Measurements from ENCODE around the gene GIGYF2.

The GIGYF2 gene

GRCh38 chr2:232761301-232761907, 64.3 kb downstream of the GIGYF2 start:
- no peak for DNase-seq

- DNase-seq, result no peak
Observed at GRCh38 chr2:232767866-232768265, 70.7 kb downstream of the GIGYF2 start.

GRCh38 chr2:232770207-232770606, 73.1 kb downstream of the GIGYF2 start:
- no peak for DNase-seq

- DNase-seq, result no peak
Observed at GRCh38 chr2:232771870-232772269, 74.7 kb downstream of the GIGYF2 start.

GRCh38 chr2:232772531-232772930, 75.4 kb downstream of the GIGYF2 start:
- DNase-seq, result no peak

- no peak for DNase-seq
Observed at GRCh38 chr2:232773815-232774214, 76.7 kb downstream of the GIGYF2 start.

- no peak for DNase-seq
Observed at GRCh38 chr2:232776435-232776834, 79.3 kb downstream of the GIGYF2 start, which contains the start of gene KCNJ13. TSS of gene KCNJ13 (minus strand) at chr2:232776565. CDS start at chr2:232771362, 5,203 bp downstream.

- DNase-seq, result no peak
Observed at GRCh38 chr2:232777276-232777675, 80.1 kb downstream of the GIGYF2 start.

GRCh38 chr2:232779465-232779864, 82.3 kb downstream of the GIGYF2 start:
- DNase-seq, result no peak

GRCh38 chr2:232779934-232780333, 82.8 kb downstream of the GIGYF2 start:
- no peak for DNase-seq

- DNase-seq, result no peak
Observed at GRCh38 chr2:232781765-232782164, 84.6 kb downstream of the GIGYF2 start.

GRCh38 chr2:232783278-232783677, 86.1 kb downstream of the GIGYF2 start:
- DNase-seq, result no peak

- no peak for DNase-seq
Observed at GRCh38 chr2:232787806-232788205, 90.7 kb downstream of the GIGYF2 start.

- DNase-seq, result no peak
Observed at GRCh38 chr2:232789082-232789481, 92.0 kb downstream of the GIGYF2 start.

GRCh38 chr2:232791518-232791917, 94.4 kb downstream of the GIGYF2 start:
- DNase-seq, result no peak

- no peak for DNase-seq
Observed at GRCh38 chr2:232793271-232793670, 96.1 kb downstream of the GIGYF2 start.

GRCh38 chr2:232794981-232795380, 97.8 kb downstream of the GIGYF2 start:
- no peak for DNase-seq

- DNase-seq, result no peak
Observed at GRCh38 chr2:232795920-232796319, 98.8 kb downstream of the GIGYF2 start.

GRCh38 chr2:232798187-232798586, 101.1 kb downstream of the GIGYF2 start:
- DNase-seq, result no peak

GRCh38 chr2:232800166-232800565, 103.0 kb downstream of the GIGYF2 start:
- no peak for DNase-seq

- no peak for DNase-seq
Observed at GRCh38 chr2:232802091-232802490, 105.0 kb downstream of the GIGYF2 start.

- DNase-seq, result no peak
Observed at GRCh38 chr2:232809349-232810124, 112.4 kb downstream of the GIGYF2 start.

GRCh38 chr2:232810444-232810843, 113.3 kb downstream of the GIGYF2 start:
- DNase-seq, result no peak

GRCh38 chr2:232815569-232815968, 118.4 kb downstream of the GIGYF2 start:
- DNase-seq, result no peak

- no peak for DNase-seq
Observed at GRCh38 chr2:232816657-232817056, 119.5 kb downstream of the GIGYF2 start.
